ENCODE data around the gene REV1. TPM values are rescaled to one million over a fixed set of nuclear protein-coding genes. Genes with fewer than 3 reads are reported as not detected.

Gene REV1
- total RNA-seq, 1 donor from 2014 or later, result 27.4 TPM

DNA sequence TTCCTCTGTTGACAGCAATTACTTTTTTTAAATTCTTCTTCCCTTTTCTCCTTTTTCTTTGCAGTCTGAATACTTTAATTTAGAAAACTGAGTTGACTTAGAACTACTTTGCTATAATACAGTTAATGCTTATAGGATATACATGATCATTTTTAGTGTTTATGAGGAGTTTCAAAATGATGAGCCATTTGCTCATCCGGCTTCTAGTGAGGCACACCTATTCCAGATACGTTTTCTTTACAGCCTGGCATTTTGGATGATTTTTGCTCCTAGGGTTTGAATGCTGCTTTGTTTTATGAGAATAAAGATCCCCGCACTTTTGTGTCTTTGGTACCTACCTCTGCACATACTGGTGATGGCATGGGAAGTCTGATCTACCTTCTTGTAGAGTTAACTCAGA, 99.9 kb downstream of the REV1 start:
- peaks cover 4% of the 10 kb centered on the region for H3K36me3 ChIP-seq (ENCODE audit: control insufficient read depth, insufficient read depth, low read length)
- no peak for DNase-seq (ENCODE audit: low read depth)
- TF ChIP-seq, protein P1, sequence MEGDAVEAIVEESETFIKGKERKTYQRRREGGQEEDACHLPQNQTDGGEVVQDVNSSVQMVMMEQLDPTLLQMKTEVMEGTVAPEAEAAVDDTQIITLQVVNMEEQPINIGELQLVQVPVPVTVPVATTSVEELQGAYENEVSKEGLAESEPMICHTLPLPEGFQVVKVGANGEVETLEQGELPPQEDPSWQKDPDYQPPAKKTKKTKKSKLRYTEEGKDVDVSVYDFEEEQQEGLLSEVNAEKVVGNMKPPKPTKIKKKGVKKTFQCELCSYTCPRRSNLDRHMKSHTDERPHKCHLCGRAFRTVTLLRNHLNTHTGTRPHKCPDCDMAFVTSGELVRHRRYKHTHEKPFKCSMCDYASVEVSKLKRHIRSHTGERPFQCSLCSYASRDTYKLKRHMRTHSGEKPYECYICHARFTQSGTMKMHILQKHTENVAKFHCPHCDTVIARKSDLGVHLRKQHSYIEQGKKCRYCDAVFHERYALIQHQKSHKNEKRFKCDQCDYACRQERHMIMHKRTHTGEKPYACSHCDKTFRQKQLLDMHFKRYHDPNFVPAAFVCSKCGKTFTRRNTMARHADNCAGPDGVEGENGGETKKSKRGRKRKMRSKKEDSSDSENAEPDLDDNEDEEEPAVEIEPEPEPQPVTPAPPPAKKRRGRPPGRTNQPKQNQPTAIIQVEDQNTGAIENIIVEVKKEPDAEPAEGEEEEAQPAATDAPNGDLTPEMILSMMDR (IDR thresholded peaks at IDR 0.05; ENCODE audit: insufficient read depth, low read length, poor library complexity, severe bottlenecking), result no peak
- H3K27me3 ChIP-seq (ENCODE audit: control insufficient read depth, insufficient read depth, low read length), result no peaks in the 10 kb centered on the region
- H3K4me3 ChIP-seq (ENCODE audit: low read depth, low read length), result no peak overlapping the region

DNA sequence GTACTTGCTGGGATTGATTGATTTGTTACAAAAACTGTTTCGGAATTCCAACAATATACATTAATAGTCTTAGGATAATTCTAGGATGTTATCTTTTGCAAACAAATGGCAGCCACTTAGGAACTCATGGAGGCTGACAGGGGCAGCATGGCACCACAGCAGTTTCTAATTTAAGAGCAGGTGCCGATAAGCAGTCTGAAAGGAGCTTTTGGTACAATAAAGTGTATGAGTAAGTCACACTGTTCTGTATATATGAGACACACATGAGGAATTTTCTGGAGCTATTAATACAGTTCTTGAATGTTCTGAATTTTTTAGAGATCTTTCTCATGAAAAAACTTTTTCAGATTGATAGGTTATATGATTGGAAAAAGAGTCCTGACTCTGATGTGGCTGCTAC, 100.4 kb downstream of the REV1 start:
- DNase-seq (ENCODE audit: low read depth), result no peak
- Histone ChIP-seq H3K27me3 (ENCODE audit: control insufficient read depth, insufficient read depth, low read length) (no peaks in the 10 kb centered on the region), H3K4me3 (ENCODE audit: low read depth, low read length) (no peak overlapping the region), H3K36me3 (ENCODE audit: control insufficient read depth, insufficient read depth, low read length) (peaks cover 4% of the 10 kb centered on the region)
- TF ChIP-seq, protein P1 (IDR thresholded peaks at IDR 0.05; ENCODE audit: insufficient read depth, low read length, poor library complexity, severe bottlenecking), result no peak

DNA sequence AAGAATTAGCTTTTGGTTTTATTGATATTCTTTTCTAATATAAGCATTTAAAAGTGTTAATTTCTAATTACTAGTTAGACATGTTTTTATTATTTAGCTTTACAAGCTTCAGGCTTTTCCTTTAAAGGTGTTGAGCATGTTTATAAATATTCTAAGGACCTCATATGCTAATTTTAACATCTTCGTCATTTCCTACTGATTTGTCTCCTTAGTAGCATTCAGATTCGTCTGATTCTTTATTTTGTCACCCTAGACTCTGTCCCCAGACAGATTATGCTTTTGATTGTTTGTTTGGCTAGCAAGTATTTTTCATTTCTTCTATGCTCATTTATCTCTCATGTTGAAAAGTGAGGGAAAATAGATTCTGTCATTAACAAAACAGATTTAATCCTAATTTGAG, 100.9 kb downstream of the REV1 start:
- H3K27me3 ChIP-seq (ENCODE audit: control insufficient read depth, insufficient read depth, low read length), result no peaks in the 10 kb centered on the region
- DNase-seq (ENCODE audit: low read depth), result no peak
- H3K36me3 ChIP-seq (ENCODE audit: control insufficient read depth, insufficient read depth, low read length), result peaks cover 1% of the 10 kb centered on the region
- TF ChIP-seq, protein P1 (IDR thresholded peaks at IDR 0.05; ENCODE audit: insufficient read depth, low read length, poor library complexity, severe bottlenecking), result no peak
- H3K4me3 ChIP-seq (ENCODE audit: low read depth, low read length), result no peak overlapping the region

DNA sequence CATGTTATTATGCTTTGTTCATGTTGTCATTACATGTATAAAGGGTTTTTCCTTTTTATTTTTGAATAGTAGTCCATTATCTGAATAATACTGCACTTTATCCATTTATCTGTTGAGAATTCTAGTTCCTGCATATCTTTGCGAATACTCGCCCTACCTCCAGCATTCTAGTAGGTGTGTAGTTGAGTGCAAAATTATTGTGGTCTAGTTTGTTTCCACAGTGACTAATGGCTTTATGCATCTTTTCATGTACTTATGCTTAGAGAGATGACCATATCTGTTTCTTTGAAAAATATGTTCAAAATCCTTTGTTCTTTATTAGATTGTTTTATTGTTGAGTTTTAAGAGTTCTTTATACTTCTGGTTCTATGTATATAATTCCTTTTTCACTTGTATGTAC, 103.8 kb downstream of the REV1 start:
- peaks cover 3% of the 10 kb centered on the region for H3K36me3 ChIP-seq (ENCODE audit: control insufficient read depth, insufficient read depth, low read length)
- TF ChIP-seq, protein P1 (IDR thresholded peaks at IDR 0.05; ENCODE audit: insufficient read depth, low read length, poor library complexity, severe bottlenecking), result no peak
- no peaks in the 10 kb centered on the region for H3K27me3 ChIP-seq (ENCODE audit: control insufficient read depth, insufficient read depth, low read length)
- DNase-seq (ENCODE audit: low read depth), result no peak
- H3K4me3 ChIP-seq (ENCODE audit: low read depth, low read length), result no peak overlapping the region

DNA sequence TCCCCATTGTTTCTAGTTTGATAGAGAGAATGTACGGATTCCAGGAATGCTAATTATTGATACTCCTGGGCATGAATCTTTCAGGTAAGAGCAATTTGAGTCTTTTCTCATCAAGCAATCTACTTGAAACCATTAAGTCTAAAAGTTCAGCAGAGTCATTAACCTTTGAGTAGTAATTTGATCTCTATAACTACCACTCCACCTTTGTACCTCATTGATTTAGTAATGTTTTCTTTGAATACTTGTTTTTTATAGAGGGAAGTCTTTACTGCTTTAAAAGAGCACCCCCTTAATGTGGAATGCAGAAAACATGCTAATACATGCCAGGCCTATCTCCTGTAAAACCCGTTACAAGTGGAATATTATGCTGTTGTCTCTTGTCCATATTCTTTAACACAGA, 107.7 kb downstream of the REV1 start:
- no peak overlapping the region for H3K4me3 ChIP-seq (ENCODE audit: low read depth, low read length)
- no peaks in the 10 kb centered on the region for H3K27me3 ChIP-seq (ENCODE audit: control insufficient read depth, insufficient read depth, low read length)
- no peak for DNase-seq (ENCODE audit: low read depth)
- TF ChIP-seq, protein P1 (IDR thresholded peaks at IDR 0.05; ENCODE audit: insufficient read depth, low read length, poor library complexity, severe bottlenecking), result no peak
- peaks cover 2% of the 10 kb centered on the region for H3K36me3 ChIP-seq (ENCODE audit: control insufficient read depth, insufficient read depth, low read length)

DNA sequence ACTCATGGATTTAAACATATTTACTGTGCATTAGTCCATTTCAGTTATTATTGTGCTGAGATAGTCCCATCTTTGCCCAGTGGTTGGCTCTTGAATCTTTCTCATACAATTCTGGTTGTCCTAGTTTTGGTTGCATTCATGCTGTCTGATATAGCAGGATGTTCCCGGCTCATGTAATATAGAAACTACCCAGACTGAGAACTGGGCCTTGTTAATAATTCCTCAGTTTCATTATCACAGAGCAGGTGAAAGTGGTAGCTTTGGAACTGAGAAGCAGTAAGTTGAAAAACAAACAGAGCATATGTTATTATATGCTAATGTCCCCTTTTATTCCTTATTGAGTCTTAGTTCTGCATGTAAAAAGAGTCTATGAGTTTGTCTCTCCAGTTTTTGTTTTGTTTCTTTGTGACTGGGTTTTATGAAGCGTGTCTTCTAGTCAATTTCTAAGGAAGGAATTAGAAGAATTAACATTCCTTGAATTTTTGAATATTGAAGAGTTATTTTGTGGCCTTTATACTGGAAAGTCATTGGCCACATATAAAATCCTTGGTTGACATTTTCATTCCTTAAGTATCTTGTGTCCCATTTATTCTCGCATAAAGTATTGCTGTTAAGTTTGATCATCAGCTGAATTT, 109.3 kb downstream of the REV1 start:
- TF ChIP-seq, protein P1 (IDR thresholded peaks at IDR 0.05; ENCODE audit: insufficient read depth, low read length, poor library complexity, severe bottlenecking), result no peak
- Histone ChIP-seq H3K4me3 (ENCODE audit: low read depth, low read length) (no peak overlapping the region), H3K36me3 (ENCODE audit: control insufficient read depth, insufficient read depth, low read length) (peaks cover 2% of the 10 kb centered on the region), H3K27me3 (ENCODE audit: control insufficient read depth, insufficient read depth, low read length) (no peaks in the 10 kb centered on the region)
- no peak for DNase-seq (ENCODE audit: low read depth)
